Sciatic nerve (tissue), 2 donors: ENCODE data around the gene NBPF12. TPM values are rescaled to one million over a fixed set of nuclear protein-coding genes. Genes with fewer than 3 reads are reported as not detected.
"Not testable (repeated sequence)": the region's sequence is repeated elsewhere in the genome, so short reads cannot be mapped to it uniquely, and the experiment has no call there.

Experiments
- ATAC-seq: fragments of 200-7000 bp; cut with Tn5 transposase; one replicate; pipeline ENCODE4 v1.9.1; 2020; ENCODE audit warnings: mild to moderate bottlenecking, moderate library complexity
- DNase-seq: peaks from one replicate; pipeline ENCODE4 v3.0.0-alpha.2; 2020; ENCODE audit warnings: low spot score
- intact Hi-C: fragments of 100-400 bp; cut with DNase I; formaldehyde crosslinking; loops from one replicate; pipeline ENCODE4 v1.14.2; 2022
- total RNA-seq: library from RNA; stranded (reverse); fragmentation: NEBNext Ultra II Directional; extraction: Animal tissue kit (Norgen Biotek cat#: 25700); gene quantifications from one replicate; pipeline ENCODE4 v1.2.1, GENCODE V29; 2021
- donor health status: DM: no; HTN: no; CAD: no.
- donor health status: DM: no; HTN: no; CAD: no.

Gene NBPF12, protein sequence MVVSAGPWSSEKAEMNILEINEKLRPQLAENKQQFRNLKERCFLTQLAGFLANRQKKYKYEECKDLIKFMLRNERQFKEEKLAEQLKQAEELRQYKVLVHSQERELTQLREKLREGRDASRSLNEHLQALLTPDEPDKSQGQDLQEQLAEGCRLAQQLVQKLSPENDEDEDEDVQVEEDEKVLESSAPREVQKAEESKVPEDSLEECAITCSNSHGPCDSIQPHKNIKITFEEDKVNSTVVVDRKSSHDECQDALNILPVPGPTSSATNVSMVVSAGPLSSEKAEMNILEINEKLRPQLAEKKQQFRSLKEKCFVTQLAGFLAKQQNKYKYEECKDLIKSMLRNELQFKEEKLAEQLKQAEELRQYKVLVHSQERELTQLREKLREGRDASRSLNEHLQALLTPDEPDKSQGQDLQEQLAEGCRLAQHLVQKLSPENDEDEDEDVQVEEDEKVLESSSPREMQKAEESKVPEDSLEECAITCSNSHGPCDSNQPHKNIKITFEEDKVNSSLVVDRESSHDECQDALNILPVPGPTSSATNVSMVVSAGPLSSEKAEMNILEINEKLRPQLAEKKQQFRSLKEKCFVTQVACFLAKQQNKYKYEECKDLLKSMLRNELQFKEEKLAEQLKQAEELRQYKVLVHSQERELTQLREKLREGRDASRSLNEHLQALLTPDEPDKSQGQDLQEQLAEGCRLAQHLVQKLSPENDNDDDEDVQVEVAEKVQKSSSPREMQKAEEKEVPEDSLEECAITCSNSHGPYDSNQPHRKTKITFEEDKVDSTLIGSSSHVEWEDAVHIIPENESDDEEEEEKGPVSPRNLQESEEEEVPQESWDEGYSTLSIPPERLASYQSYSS (N-terminal part only)
- total RNA-seq = 14.2 TPM

DNA sequence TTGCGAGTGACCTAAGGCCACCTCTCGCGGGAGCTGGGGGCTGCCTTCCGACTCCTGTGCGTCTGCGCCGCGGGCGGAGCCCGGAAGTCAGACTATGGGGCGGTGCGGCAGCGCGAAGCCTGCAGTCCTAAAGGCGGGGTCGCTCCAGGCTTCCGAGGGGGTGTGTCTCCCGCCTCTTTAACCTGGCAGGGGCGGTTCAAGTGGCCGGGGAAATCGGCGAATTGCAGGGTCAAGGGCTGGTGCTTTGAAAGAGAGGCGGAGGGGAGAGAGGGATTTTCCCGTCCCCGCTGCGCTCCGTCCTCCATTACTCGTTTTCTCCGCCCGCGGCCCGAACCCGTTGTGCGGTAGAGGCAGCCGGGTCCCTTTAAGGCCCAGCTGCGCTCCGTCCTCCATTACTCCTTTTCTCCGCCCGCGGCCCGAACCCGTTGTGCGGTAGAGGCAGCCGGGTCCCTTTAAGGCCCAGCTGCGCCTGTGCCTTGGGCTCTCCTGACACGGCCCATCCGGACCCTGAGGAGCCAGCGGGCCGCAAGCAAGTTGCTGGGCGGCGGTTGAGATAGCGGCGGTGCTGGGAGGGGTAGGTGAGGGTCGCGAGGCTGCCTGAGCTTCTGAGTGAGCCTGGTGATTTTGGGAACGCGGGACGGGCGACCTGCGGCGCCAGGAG lies at the start of gene NBPF12:
Gene NBPF12 (plus strand): TSS at position 83 of the 661 bp plus-strand sequence. CDS start 21,820 bp downstream, outside the sequence.
- peak; percentile 89 for DNase-seq
- peak; percentile 99 for ATAC-seq
- intact Hi-C loops = not testable (repeated sequence)

DNA sequence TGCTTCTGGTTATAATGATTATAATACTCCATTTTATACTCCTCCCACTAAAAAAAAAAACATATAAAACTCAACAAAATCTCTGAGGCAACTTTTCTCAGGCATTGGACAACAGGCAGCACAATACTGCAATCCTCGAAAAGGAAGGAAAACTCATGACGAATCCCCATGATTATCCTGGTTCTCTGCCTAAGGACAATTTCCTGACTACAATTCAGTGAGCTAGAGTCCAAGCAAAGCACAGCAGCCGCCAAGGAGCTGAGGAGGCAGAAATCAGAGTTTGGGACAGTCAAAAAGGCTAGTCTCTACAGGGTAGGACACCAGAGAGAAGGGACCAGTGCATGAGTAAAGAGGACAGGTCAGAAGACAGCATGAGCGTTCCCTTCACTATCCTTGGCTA lies 46.8 kb upstream of the NBPF12 start:
- ATAC-seq, DNase-seq, intact Hi-C loops: not testable (repeated sequence)

DNA sequence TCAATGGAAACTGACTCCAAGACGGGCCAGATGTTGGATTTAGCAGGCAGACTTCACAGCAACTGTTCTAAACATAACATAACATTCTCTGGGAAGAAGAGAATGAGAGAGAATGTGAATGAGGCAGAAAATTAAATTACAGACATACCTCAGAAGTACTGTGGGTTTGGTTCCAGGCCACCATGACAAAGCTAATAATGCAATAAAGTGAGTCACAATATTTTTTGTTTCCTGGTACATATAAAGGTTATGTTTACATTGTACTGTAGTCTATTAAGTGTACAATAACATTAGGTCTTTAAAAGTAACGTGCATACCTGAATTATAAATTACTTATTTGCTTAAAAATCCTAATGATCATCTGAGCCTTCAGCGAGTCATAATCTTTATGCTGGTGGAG lies 45.8 kb upstream of the NBPF12 start:
- DNase-seq, intact Hi-C loops, ATAC-seq: not testable (repeated sequence)

DNA sequence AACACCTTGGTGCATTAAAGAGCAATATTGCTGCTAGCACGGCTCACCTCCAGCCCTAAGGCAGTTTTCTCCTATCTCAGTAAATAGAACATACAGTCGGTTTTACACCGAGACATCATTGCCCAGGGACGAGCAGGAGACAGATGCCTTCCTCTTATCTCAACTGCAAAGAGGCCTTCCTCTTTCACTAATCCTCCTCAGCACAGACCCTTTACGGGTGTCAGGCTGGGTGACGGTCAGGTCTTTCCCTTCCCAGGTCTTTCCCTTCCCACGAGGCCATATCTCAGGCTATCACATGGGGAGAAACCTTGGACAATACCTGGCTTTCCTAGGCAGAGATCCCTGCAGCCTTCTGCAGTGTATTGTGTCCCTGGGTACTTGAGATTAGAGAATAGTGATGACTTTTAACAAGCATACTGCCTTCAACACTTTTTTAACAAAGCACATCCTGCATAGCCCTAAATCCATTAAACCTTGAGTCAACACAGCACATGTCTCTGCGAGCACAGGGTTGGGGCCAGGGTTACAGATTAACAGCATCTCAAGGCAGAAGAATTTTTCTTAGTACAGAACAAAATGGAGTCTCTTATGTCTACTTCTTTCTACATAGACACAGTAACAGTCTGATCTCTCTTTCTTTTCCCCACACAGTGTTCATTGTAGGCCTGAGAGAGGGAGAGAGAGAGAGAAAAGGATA lies 30.4 kb upstream of the NBPF12 start:
- DNase-seq, intact Hi-C loops, ATAC-seq: not testable (repeated sequence)

DNA sequence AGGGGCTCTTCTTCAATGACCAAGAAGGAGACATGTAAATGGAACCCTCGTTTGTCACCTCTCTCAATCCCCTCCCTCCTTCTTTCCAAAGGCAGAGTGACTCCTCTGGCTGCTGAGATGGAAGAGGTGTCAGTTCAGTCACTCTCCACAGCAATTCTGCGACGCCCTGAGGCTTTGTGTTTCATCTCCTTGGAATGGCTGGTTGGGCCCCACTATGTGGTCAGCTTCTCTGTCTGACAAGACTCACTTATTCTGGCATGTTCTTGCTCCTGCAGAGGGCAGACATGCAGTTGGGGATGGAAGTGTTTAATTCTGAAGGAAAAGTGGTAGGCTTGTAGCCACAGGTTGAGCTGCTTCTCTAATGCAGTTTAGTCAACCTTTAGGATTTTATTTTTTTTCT lies 25.1 kb upstream of the NBPF12 start:
- ATAC-seq, intact Hi-C loops, DNase-seq: not testable (repeated sequence)

DNA sequence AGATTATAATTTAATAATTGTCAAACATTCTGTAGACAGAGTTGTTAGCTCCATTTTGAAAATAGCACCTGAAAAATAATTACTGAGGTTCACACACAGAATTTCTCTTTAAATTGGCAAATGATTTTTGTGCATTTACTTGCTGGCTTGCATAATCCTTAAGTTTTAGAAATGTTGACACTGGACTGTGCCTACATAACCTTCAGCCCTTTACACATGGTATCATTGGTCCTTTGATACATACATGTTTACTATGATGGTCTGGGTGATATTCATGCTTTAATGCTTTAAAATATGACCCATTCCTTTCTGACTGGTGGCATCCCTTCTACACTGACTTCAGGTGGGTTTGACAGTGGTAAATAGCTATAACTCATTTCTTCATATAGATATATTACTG lies 17.3 kb upstream of the NBPF12 start:
- ATAC-seq, DNase-seq, intact Hi-C loops: not testable (repeated sequence)

DNA sequence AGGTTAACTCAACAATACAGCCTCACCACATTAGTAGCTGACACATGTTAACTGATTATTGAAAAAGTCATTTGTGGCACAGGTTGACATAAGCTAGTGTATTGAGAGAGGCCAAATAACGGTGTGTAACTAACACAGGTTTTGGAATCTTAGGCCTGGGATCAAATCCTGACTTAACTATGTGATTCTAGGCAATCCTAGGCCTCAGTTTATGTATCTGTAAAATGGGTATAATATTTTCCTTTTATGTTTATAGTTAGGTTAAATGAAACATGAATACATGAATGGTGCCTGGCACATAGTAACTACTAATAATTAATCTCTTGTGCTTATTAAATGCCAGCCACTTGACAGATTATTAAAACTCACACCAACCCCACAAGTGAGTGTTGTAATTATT lies 15.5 kb upstream of the NBPF12 start:
- DNase-seq, intact Hi-C loops, ATAC-seq: not testable (repeated sequence)

DNA sequence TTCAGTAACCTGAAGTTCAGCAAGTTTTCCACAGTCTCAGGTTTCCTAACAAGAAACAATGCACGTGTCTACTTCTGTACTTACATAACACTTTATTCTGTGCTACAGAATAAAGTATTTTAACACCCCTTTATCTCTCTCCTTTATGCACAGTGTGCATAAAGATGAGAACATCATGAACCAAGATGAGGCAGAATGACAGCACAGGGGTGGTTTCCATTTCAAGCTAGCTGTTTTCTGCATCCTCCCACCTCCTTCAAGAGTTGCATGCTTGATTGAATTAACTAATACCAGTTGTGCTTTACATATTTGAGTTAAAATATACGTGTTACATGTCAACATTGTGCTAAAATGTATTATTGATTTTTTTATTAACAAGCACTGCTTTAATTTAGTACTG lies 14.0 kb upstream of the NBPF12 start:
- DNase-seq, intact Hi-C loops, ATAC-seq: not testable (repeated sequence)

DNA sequence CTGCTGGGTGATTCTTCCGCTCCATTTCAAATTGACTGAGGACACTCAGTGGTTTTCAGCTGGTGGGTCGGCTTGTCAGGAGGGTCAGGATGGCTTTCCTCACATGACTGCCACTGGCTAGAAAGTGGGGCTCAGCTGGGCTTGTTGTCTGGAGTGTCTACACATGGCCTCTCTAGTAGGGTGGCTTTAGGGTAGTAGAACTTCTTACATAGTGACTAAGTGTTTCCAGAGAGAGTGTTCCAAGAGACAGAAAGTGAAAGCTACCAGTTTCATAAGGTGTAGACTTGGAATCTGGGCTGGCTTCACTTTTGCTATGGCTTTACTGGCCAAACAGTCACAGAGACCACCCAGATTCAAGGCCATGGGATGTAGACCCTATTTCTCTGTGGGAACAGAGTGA lies 11.7 kb upstream of the NBPF12 start:
- DNase-seq, ATAC-seq, intact Hi-C loops: not testable (repeated sequence)

DNA sequence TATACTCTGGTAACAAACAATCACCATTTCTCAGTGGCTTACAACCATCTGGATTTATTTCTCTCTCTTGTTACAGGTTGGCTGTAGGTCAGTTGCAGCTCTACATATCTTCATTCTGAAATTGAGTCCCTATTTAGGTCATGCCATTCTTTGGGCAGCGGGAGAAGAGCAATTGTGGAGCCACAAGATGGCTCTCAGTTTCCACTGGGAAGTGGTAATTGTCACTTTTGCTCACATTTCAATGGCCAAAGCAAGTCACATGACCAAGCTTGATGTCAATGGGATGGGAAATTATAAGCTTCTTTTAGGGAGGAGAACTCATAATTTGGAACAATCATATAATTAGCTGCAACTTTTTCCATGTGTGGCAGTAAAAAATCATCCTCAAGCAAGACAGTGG lies 7.9 kb upstream of the NBPF12 start:
- ATAC-seq, DNase-seq, intact Hi-C loops: not testable (repeated sequence)

DNA sequence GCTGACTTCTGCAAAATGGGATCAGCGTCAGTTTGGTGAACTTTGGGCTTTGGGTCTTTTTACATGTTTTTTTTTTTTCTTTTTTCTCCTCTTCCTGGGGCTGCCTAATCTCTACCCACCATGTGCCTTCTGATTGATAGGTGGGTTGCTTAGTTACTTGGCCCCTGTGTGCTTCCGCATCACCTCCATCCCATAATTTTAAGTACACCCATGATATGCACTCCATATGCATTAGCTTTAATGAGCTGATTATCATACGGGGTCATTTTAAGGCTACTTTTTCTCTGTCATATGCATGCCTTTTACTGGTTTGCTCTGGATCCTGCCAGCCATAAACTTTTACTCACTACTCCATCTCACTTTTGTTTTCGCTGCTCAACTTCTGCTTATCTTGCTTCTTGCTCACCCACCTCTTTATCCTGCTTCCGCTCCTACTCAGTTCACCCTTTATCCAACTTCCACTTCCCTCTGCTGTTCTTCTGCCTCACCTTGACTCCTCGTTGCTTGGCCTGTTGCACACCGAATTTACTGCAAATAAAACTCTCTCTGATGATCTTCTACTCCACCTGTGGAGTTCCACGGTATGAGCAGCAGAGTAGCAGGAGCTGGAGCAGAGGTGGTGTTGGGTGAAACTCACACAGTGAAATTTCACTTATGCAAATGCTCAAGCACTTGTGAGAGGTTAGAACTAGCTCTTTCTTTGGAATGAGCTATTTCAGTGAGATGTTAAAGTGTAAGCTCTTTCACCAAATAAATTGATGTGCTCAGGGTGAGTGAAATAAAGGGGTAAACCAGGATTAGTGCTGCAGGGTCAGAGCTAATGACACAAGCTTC lies 3.5 kb upstream of the NBPF12 start:
- intact Hi-C loops, ATAC-seq, DNase-seq: not testable (repeated sequence)

DNA sequence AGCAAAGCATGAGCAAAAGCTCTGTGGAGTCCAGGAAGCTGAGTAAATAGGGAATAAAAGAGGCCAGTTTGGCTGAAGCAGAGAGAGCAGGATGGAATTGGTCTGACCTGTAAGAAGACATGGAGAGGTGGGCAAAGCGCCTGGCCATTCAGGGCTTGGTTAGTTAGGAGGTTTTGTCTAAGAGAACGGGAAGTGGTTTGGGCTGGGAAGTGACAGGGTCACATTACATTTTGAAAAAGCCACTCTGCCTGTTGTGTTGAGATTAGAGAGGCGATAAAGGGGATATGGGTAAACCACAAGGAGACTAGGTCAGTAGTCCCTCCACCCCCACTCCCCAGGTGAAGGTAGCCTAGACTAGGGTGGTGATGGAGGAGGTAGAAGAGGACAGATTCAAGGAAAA lies 662 bp upstream of the NBPF12 start:
- ATAC-seq, intact Hi-C loops: not testable (repeated sequence)

DNA sequence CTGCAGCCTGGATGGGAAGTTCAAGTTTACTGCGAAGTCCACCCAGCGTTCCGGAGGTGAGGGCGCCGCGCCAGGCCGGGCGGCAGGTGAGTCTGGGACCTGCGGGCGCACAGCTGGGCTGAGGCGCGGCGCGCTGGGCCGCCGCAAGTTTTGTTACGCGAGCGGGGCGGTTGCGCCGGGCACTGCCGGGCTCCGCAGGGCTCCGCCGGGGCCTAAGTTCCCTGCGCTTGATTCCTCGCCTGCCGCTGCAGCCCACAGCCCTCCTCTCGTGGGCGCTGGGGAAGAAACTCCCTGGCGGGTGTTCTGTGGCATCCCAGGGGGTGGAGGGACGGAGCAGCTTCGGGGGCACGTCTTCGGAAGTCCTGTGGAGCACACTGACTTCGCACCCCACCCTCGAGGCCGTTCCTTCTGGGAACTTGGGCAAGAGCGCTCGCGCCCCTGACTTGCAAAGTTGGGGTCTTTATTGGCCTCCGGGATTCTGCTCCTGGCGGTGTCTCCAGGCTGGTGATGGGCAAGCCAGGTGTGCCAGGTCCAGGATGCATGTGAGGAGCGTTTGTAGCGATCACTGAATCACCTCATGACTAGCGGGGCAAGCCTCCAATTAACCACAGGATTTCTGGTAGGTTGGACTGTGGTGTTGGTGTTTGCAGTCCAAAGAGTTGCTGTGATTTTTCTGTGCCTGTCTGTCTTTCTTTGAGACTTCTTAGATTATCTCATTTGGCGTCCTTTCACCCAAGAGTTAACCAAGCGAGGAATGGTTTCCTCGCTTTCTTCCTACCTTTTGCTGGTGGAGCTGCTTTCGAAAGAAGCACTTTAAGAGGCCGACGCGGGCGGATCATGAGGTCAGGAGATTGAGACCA lies 1.0 kb downstream of the NBPF12 start:
- ATAC-seq = peak; percentile 65

More for the DNA sequence above, 662 bp upstream of the NBPF12 start:
- DNase-seq = not testable (repeated sequence)

DNA sequence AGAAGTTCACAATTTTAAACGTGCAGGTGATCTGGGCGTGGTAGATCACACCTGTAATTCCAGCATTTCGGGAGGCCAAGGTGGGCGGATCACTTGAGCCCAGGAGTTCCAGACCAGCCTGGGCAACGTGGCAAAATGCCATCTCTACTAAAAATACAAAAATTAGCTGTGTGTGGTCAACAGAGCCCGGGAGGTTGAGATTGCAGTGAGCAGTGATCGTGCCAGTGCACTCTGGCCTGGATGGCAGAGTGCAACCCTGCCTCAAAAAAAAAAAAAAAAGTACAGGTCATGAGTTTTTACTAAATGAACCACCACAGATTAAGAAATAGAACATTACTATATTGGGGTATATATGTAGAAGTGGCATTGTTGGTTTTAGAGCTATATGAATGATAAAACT lies 2.2 kb downstream of the NBPF12 start:
- ATAC-seq, intact Hi-C loops, DNase-seq: not testable (repeated sequence)

More for the DNA sequence above, 1.0 kb downstream of the NBPF12 start:
- peak; percentile 52 for DNase-seq
- intact Hi-C loops = not testable (repeated sequence)

DNA sequence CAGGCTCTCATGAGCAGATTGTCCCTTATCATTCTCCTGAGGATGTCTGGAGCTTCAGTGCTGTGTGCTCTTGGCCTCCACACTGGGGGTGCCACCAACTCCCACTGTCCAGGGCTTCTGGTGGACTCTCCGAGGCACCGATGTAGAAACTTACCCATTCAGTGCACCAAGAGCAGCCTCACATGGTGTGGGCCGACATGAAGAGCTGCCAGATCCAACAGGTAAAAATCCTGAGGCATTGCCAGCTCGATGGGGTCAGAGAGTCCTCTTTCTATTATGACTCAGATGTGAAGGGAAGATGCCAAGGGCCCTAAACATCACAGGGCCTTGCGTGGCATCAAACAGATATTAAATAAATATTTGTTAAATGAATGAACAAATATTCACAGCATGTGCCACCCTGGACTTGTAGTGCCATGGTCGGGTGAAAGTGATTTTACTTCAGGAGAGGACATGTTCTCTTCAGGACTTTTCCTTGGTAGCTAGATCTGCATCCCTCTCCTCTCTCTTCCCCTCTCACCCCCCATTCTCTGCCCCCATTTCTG lies 5.3 kb downstream of the NBPF12 start:
- ATAC-seq, intact Hi-C loops, DNase-seq: not testable (repeated sequence)

DNA sequence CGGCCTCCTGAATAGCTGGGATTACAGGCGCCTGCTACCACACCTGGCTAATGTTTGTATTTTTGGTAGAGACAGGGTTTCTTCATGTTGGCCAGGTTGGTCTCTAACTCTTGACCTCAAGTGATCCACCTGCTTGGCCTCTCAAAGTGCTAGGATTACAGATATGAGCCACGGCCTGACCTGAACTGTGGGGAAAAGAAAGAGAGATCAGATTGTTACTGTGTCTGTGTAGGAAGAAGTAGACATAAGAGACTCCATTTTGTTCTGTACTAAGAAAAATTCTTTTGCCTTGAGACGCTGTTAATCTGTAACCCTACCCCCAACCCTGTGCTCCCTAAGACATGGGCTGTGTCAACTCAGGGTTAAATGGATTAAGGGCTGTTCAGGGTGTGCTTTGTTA lies 10.0 kb downstream of the NBPF12 start:
- ATAC-seq, DNase-seq, intact Hi-C loops: not testable (repeated sequence)
